NCI-H2196 treated with DMSO at 0.1 percent for 48 hours (cell line): ENCODE data around the gene CBLC.
A peak's percentile ranks its signal among the peaks of the same experiment; 100 is the strongest.

Experiments
- DNase-seq: peaks from one replicate; lab custom pipeline; 2025; ENCODE audit not compliant: unreplicated experiment; lab: John Stamatoyannopoulos, UW

Gene CBLC, protein sequence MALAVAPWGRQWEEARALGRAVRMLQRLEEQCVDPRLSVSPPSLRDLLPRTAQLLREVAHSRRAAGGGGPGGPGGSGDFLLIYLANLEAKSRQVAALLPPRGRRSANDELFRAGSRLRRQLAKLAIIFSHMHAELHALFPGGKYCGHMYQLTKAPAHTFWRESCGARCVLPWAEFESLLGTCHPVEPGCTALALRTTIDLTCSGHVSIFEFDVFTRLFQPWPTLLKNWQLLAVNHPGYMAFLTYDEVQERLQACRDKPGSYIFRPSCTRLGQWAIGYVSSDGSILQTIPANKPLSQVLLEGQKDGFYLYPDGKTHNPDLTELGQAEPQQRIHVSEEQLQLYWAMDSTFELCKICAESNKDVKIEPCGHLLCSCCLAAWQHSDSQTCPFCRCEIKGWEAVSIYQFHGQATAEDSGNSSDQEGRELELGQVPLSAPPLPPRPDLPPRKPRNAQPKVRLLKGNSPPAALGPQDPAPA

DNA sequence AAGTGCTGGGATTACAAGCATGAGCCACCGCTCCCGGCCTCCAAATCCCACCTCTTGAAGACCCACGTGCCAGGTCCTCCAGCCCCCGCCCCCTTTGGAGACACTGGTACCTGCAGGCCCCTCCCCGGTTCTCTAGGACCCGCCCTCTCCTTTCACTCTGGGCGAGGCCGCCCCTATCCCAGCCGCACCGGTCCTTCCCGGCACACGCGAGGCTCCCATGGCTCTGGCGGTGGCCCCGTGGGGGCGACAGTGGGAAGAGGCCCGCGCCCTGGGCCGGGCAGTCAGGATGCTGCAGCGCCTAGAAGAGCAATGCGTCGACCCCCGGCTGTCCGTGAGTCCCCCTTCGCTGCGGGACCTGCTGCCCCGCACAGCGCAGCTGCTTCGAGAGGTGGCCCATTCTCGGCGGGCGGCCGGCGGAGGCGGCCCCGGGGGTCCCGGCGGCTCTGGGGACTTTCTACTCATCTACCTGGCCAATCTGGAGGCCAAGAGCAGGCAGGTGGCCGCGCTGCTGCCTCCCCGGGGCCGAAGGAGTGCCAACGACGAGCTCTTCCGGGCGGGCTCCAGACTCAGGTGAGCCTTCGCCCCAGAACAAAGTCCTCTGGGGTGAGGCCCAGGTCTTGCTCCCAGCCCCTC, at the start of gene CBLC:
CBLC (plus strand) TSS at position 176 of the 633 bp plus-strand sequence; CDS start at position 218, 42 bp downstream.
- peak; percentile 84 for DNase-seq

DNA sequence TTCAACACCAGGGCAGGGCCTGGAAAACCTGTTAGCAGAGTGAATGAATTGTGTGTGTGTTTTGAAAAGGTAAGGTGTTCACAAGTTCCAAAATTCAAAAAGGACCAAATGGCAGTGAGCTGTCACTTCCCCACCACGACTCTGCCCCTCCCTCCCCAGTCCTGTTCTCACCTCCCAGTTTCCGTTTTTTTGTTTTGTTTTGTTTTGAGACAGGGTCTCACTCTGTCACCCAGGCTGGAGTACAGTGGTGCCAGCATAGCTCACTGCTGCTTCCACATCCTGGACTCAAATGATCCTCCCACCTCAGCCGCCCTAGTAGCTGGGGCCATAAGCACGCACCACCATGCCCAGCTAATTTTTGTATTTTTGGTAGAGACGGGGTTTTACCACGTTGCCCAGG, 49.5 kb upstream of the CBLC start:
- DNase-seq, result no peak

DNA sequence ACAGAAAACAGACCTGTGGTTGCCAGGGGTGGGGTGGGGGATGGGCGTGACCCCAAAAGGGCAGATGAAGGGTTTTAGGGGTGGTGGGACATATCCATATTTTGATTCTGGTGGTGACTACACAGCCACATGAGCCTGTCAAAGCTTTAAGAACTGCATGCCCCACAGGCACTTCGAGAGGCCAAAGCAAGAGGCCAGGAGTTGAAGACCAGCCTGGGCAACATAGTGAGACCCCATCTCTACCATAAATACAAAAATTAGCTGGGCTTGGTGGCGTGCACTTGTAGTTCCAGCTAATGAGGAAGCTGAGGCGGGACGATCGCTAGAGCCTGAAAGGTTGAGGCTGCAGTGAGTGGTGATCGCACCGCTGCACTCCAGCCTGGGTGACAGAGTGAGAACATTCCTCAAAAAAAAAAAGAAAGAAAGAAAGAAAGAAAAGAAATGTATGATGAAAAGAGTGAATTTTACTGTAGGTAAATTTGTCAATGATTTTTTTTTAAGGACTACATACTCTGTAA, 48.1 kb upstream of the CBLC start:
- DNase-seq, result no peak

DNA sequence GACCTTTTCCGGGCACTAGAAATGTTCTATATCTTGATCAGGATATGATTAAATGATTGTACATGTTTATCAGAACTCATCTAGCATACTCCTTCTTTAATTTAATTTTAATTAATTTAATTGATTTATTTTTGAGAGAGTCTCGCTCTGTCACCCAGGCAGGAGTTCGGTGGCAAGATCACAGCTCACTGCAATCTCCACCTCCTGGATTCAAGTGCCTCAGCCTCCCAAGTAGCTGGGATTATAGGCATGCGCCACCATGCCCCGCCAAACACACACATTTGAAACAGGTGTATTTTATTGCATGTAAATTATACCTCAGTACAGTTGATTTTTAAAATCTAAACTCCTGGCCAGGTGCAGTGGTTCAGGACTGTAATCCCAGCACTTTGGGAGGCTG, 46.6 kb upstream of the CBLC start:
- DNase-seq, result no peak

DNA sequence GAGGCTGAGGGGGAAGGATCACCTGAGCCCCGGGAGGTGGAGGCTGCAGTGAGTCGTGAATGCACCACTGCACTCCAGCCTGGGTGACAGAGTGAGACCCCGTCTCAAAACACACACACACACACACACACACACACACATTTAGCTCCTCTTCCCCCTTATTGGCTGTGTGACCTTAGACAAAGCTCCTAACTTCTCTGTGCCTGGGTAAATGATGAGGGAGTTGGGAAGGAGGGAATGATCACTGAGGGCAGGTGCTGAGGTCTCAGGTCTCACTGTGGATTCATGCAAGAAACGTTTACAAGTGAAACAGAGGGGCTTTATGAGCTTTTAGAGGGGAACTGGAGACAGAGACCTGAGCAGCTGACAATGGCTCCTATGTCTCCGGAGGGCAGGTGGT, 46.1 kb upstream of the CBLC start:
- DNase-seq, result no peak

DNA sequence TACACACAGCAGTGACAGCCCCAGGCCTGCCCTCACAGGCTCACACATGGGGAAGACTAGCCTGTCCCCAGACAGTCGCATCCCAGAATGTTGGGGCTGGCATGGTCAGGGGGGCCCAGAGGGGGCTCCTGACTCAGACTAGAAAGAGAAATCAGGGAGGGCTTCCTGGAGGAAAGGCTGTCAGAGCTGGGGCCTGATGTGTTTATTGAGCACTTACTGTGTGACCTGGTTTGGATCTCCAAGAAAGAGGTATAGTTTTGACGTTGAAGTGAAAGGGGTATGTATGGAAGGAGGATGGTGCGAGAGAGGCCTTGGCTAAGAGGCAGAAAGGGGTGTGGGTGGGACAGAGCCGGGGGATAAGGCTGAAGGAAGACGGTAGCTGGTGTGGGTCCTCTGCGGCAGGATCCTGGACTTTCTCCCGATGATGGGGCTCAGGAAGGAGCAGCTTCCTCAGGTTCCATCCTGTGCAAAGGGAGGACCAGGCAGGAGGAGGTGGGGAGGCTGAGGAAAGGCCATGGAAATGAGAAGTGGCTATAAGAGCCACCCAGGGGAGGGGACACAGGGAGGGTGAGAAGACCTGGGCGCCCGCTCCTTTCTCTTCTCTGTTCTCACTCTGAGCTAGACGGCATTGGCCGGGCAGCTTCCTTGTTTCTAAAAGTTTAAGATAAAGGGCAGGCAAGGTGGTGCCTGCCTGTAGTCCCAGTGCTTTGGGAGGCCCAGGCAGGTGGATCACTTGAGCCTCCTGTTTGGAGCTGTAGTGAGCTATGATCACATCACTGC, 45.3 kb upstream of the CBLC start:
- no peak for DNase-seq

DNA sequence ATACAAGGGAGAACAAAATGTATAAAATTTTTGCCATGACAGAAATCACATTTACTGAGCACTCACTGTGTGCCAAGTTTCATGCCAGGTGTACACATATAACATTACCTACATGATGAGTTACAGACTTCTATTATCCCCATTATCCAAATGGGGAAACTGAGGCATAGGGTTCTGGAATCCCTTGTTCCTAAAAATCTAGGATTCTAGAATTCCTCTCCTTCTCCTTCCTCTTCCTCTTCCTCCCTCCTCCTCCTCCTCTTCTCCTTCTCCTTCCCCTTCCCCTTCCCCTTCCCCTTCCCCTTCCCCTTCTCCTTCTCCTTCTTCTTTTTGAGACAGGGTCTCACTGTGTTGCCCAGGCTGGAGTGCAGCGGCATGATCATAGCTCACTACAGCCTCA, 43.3 kb upstream of the CBLC start:
- no peak for DNase-seq

DNA sequence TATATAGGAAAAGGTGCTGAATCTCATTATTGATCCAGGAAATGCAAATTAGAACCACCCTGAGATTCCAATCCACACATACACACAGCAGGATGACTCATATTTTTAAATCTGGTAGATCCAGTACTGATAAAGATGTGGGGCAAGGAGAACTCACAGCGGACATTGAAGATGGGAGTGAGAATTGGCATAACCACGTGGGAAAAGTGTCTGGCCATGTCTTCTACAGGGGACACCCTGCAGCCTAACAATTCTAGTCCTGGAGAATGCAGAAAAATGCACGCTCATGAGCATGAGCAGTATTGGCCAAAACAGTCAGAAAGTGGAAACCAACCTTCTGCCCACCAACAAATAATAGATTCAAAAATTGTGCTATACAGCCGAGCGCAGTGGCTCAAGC, 42.7 kb upstream of the CBLC start:
- DNase-seq, result no peak

DNA sequence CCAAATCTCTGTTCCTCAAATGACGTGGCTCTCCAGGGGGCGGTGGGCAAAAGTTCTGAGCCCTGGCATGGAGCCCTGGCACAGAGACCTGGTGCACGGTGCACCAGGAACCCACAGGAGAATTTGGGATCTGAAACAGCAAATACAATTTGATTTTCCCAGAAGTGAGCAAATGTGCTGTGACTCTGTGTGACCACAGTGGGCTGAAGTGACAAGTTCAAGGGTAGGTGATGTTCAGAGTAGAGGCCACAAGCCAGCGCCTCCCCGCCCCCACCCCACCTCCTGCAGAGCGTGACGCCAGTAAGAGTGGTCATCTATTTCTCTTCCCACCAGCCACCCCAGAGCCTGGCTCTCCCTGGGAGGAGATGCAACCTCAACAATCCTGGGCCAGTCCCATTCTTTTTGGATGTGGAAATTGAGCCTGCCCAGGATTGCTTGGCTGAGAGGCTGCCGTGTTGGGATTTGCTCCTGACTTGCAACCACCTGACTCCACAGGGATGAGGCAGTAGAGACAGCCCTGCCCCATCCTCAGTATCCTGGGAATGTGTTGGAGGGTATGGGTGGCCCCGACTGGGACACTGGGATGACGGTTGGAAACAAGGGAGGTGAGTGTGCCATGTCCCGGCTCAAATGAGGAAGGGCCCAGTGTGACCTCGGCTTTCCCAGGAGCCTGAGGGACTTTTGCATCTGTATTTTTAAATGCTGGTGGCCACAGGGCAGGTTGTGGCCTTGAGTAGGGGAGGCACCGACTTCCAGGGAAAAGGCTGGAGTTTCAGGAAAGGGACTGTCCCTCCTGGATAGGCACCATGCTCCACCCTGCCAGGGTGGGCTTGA, 40.2 kb upstream of the CBLC start:
- no peak for DNase-seq

DNA sequence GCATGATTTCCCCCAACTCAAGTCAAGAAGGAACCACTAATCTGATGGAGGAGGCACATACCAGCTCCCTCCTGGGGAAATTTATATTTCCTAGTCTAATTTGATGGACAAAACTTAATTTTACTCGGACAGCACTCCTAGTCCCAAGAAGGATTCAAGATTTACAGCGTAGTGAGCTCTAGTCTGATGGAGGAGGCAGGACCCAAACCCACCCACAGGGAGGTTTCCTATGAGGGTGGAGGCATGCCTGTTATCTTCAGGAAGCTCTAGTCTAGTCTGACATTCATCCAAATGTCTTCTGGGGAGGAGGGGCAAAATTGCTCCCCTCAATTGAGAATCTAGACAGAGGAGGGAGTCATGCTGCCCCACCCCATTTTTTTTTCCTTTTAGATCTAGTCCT, 39.6 kb upstream of the CBLC start:
- DNase-seq, result no peak

DNA sequence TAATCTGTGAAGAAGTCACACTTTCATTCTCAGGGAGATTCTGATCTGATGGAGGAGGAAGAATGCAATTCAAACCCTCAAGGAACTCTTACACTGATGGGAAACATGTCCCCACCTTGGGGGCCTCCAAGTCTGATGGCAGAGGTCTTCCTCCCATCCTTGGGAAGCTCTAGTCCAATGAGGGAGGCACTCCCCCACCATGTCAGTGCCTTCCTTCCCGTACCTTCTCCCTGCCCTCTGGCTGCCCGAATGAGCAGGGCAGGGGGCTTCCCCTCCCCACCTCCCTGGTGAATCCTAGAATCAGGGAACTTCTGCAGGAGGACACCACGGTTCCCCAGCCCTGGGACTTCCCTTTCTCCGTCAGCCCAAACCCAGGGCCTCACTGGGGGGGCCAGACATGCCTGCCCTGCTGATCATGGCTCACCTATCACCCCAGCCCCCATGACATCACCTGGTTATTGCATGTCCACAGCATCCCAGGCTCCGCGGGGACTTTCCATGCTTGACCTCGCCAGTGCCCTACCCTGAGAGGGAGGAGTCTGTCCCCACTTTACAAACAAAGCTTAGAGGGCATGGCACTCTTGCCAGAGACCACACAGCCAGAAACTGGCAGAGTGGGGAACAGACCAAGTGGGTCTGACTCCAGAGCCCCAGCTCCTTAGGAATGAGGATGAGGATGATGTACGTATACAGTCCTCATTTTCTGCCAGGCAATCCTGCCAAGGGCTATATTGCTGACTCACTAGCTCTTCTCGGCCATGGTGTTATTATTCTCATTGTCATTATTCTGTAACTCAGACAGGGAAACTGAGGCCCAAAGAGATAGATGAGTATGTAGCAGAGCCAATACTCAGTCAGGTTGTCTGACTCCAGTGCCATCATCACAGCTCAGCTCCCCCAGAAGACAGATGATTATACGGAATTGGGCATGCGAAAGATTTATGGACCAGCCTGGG, 38.8 kb upstream of the CBLC start:
- DNase-seq, result peak; percentile 30

DNA sequence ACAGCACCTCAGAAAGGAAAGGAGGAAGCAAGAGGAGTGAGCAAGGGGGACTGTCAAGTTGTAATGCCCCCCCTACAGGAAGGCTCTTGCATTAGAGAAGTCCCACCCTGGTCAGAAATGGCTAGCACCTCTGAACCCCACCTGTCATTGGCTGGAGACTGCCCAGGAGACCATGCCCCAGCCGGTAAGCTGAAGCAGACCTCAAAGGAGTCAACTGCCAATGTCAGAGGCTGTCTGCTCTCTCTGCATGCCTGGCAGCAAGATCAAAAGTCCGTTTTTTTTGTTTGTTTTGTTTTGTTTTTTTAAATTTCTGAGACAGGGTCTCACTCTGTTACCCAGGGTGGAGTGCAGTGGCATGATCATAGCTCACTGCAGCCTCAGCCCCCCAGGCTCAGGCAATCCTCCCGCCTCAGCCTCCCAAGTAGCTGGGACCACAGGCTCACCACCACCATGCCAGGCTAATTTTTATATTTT, 37.3 kb upstream of the CBLC start:
- no peak for DNase-seq

DNA sequence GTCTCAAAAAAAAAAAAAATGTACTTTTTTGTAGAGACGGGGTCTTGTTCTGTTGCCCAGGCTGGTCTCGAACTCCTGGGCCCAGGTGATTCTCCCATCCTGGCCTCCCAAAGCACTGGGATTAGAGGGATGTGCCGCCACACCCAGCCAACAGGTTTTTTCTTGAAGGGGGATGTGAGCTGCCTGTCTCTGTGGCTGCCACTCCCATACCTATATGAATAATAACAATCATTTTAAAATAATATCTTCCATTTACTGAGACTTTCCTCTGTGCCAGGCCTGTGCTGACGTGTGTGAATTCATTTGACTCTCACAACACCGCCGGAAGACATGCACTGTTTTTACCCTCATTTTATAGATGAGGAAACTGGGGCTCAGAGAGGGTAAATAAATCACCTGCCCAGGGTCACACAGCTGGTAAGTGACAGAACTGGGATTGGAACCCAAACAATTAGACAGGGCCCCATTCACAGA, 36.4 kb upstream of the CBLC start:
- no peak for DNase-seq

DNA sequence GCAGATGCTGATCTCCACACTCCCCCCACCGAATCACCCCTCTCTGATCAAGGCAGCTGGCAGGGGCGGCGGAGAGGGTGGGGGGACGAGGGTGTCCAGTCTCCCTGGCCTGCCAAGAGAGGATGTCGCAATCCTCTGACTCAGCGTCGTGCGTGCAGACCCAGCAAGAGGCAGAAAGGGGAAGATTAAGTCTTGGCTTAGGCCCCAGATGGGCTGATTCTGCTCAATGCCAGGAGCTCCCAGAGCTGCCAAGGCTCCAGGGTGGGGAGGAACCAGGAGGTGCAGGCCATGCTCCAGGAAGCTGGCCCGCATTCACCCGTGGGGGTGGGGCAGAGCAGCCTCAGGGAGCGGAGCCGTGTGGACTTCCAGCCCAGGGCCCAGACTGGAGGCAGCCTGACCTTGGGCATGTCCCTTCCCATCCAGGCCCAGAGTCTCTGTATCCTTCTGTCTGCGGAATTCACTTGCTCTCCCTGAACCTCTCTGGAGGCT, 35.8 kb upstream of the CBLC start:
- peak; percentile 96 for DNase-seq

DNA sequence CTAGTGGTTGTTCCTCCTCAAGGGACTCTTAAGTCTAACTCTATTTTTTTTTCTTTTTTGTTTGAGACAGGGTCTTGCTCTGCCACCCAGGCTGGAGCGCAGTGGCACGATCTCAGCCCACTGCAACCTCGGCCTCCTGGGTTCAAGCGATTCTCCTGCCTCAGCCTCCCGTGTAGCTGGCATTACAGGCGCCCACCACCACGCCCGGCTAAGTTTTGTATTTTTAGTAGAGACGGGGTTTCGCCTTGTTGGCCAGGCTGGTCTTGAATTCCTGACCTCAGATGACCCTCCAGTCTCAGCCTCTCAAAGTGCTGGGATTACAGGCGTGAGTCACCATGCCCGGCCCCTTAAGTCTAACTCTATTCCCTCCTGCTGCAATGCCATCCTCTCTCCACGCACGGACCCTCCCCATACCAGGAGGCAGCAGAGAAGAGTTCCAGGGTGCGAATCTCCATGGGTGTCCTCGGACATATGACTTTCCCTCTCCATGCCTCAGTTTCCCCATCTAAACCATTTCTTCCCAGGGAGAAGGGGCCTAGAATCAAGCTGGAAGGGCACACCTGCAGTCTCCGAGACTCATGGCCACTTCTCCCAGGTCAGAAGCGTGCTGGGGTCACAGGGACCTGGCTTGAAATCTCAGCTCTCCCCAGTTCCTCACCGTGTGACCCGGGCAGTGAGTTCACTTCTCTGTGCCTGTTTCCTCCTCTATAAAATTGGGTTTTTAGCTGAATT, 35.2 kb upstream of the CBLC start:
- no peak for DNase-seq

DNA sequence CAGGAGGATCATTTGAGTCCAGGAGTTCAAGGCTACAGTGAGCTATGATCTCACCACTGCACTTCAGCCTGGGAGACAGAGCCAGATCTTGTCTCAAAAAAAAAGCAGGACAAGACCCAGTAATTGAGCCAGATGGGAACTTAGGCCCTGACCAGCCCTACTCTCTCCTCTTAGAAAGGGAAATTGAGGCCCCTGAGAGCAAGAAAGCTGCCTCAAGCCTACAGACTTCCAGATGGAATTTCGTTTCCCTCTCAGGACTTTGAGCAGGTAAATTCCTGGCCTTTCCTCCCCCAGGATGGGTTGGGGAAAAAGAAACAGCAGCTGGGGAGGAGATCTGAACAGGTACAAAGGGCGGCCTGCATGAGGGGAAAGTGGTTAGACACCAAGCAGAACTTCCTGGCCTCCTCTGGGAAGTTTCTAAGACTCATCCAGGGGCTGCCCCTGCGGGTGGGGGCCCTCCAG, 32.8 kb upstream of the CBLC start:
- DNase-seq, result no peak

DNA sequence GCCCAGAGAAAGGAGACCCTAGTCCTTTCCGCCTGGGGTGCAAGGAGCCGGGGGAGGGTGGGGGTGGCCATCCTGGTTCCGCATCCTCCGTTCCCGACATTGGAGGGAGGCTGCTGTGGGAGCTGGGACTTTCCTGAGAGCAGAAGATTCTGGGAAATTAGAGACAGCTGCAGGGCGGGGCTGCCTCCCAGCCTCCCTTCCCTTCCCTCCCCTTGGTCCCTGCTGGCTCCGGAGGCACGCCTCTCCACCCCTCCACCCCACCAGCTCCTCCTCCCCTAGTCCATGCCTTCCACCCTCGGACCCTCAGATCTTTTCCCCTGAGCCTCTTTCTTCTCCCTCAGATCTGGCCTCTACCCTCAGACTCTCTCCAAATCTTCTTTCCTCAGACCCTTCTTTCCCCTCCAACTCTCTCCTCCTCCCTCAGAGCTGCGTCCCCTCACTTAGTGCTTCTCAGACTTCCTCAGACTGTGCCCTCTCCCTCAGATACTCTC, 32.3 kb upstream of the CBLC start:
- peak; percentile 43 for DNase-seq
